Gastrocnemius medialis (tissue), 4 donors: ENCODE results near the gene DNAJC27. TPM values are rescaled to one million over a fixed set of nuclear protein-coding genes. Genes with fewer than 3 reads are reported as not detected.

Experiments used
- ATAC-seq, 2 donors: fragments of 150-250 bp; one replicate each; pipeline ENCODE4 v1.9.1; 2016
- DNase-seq, 2 donors: peaks; one replicate each; pipeline ENCODE4 v3.0.0-alpha.2; 2019
- H3K27ac ChIP-seq, 4 donors: fragments of 200-600 bp; sonication (generic); 1 replicate in 1 of 4; 2 replicates in 3 of 4; pipeline ENCODE4 v1.5.1; 2016 to 2018; ENCODE audit warnings: mild to moderate bottlenecking in 2 of 4, moderate library complexity in 1 of 4
- H3K27me3 ChIP-seq, 3 donors: fragments of 200-600 bp; sonication (generic) in 2 of 3; 1 replicate in 1 of 3; 2 replicates in 2 of 3; pipeline versions ENCODE4 v1.5.1 to v1.6.0; 2016 to 2019; ENCODE audit warnings: mild to moderate bottlenecking in 1 of 3, moderate library complexity in 1 of 3
- H3K36me3 ChIP-seq, 2 donors: fragments of 200-600 bp; sonication (generic) in 1 of 2; one replicate each; pipeline ENCODE4 v1.5.1; 2017 to 2018
- H3K4me1 ChIP-seq, 2 donors: fragments of 200-600 bp; sonication (generic) in 1 of 2; one replicate each; pipeline ENCODE4 v1.5.1; 2016 to 2017; ENCODE audit warnings: mild to moderate bottlenecking in 2 of 2
- H3K4me3 ChIP-seq, 4 donors: fragments of 200-600 bp; sonication (generic) in 3 of 4; 1 replicate in 1 of 4; 2 replicates in 3 of 4; pipeline ENCODE4 v1.5.1; 2016 to 2019; ENCODE audit warnings: mild to moderate bottlenecking in 2 of 4
- H3K9me3 ChIP-seq, 3 donors: fragments of 200-600 bp; sonication (generic) in 2 of 3; 1 replicate in 1 of 3; 2 replicates in 2 of 3; pipeline ENCODE4 v1.5.1; 2016 to 2019
- CTCF ChIP-seq, 5 experiments: fragments of 450-650 bp in 3 of 5; fragments of 200-600 bp in 2 of 5; sonication (generic) in 2 of 5; IDR thresholded peaks in 4 of 5; conservative IDR thresholded peaks in 1 of 5; 1 replicate in 4 of 5; 2 replicates in 1 of 5; pipeline ENCODE4 v1.5.1; 2016 to 2019; ENCODE audit warnings: antibody characterized with exemption in 5 of 5, mild to moderate bottlenecking in 3 of 5, moderate library complexity in 3 of 5
- POLR2A ChIP-seq, 2 donors: fragments of 450-650 bp; IDR thresholded peaks; one replicate each; pipeline ENCODE4 v1.6.1; 2017; ENCODE audit warnings: antibody characterized with exemption in 2 of 2, mild to moderate bottlenecking in 2 of 2, moderate library complexity in 2 of 2
- in situ Hi-C, 4 donors: fragments of 200-750 bp; cut with MboI; loops; one replicate each; pipeline versions ENCODE4 v1.15.0 to v1.8.0; 2017; ENCODE audit warnings: low sequenced_read_pairs in 4 of 4
- intact Hi-C: fragments of 100-400 bp; cut with DNase I; formaldehyde crosslinking; loops from one replicate; pipeline ENCODE4 v1.15.1; 2023; ENCODE audit warnings: low total_unique reads
- total RNA-seq, 4 donors: library from RNA; depleted of rRNA; stranded (reverse); fragments of >200 nt; gene quantifications; one replicate each; pipeline versions ENCODE4 v1.1.0 to v1.2.3, GENCODE V29; 2016

DNAJC27 gene
- total RNA-seq, 4 donors from 2014 or later, result 3.0 to 11.0 (median 4.9) TPM

GRCh38 chr2:24947561-24948157 is 24.1 kb downstream of the DNAJC27 start:
- Histone ChIP-seq H3K27me3 (no peaks in the 10 kb centered on the region), H3K27ac (no peak overlapping the region), H3K4me3 (no peak overlapping the region), H3K4me1 (no peaks in the 10 kb centered on the region), H3K36me3 (peaks cover 0 to 60% of the 10 kb centered on the region in 2 donors), H3K9me3 (no peaks in the 10 kb centered on the region)
- intact Hi-C loops, result no loop called here
- no peak for ATAC-seq
- in situ Hi-C loops, result no loop called here
- no peak for DNase-seq
- TF ChIP-seq POLR2A (IDR thresholded peaks at IDR 0.05) (no peak), CTCF (IDR thresholded peaks at IDR 0.05 in 4 of 5, conservative IDR thresholded peaks at IDR 0.05 in 1 of 5) (no peak)

GRCh38 chr2:24945907-24946306 is 25.8 kb downstream of the DNAJC27 start:
- TF ChIP-seq CTCF (IDR thresholded peaks at IDR 0.05 in 4 of 5, conservative IDR thresholded peaks at IDR 0.05 in 1 of 5), result no peak
- no peak for TF ChIP-seq POLR2A (IDR thresholded peaks at IDR 0.05)
- DNase-seq (no peak), ATAC-seq (no peak)
- peaks cover 0 to 43% of the 10 kb centered on the region in 2 donors for H3K36me3 ChIP-seq
- in situ Hi-C loops (no loop called here), intact Hi-C loops (no loop called here)
- no peaks in the 10 kb centered on the region for H3K27me3 ChIP-seq
- H3K9me3 ChIP-seq, result no peaks in the 10 kb centered on the region
- no peaks in the 10 kb centered on the region for H3K4me1 ChIP-seq
- no peak overlapping the region for H3K27ac ChIP-seq
- no peak overlapping the region for H3K4me3 ChIP-seq

- no peak overlapping the region for H3K27ac ChIP-seq
- no peaks in the 10 kb centered on the region for H3K9me3 ChIP-seq
- ATAC-seq, result no peak
- no peaks in the 10 kb centered on the region for H3K4me1 ChIP-seq
- no peak for TF ChIP-seq CTCF (IDR thresholded peaks at IDR 0.05 in 4 of 5, conservative IDR thresholded peaks at IDR 0.05 in 1 of 5)
- TF ChIP-seq POLR2A (IDR thresholded peaks at IDR 0.05), result no peak
- no peak for DNase-seq
- H3K36me3 ChIP-seq, result peaks cover 0 to 33% of the 10 kb centered on the region in 2 donors
- intact Hi-C loops, result no loop called here
- H3K27me3 ChIP-seq, result no peaks in the 10 kb centered on the region
- in situ Hi-C loops, result no loop called here
- no peak overlapping the region for H3K4me3 ChIP-seq
These were observed 28.2 kb downstream of the DNAJC27 start for GRCh38 chr2:24943427-24944053.

GRCh38 chr2:24939353-24939752 is 32.4 kb downstream of the DNAJC27 start:
- Histone ChIP-seq H3K27me3 (no peaks in the 10 kb centered on the region), H3K4me1 (no peaks in the 10 kb centered on the region), H3K4me3 (no peak overlapping the region), H3K9me3 (no peaks in the 10 kb centered on the region), H3K36me3 (peaks cover 0 to 6% of the 10 kb centered on the region in 2 donors), H3K27ac (no peak overlapping the region)
- intact Hi-C loops (no loop called here), in situ Hi-C loops (no loop called here)
- no peak for DNase-seq
- ATAC-seq, result no peak
- TF ChIP-seq POLR2A (IDR thresholded peaks at IDR 0.05) (no peak), CTCF (IDR thresholded peaks at IDR 0.05 in 4 of 5, conservative IDR thresholded peaks at IDR 0.05 in 1 of 5) (no peak)
